ENCODE data around the gene FAM47E. TPM values are rescaled to one million over a fixed set of nuclear protein-coding genes. Genes with fewer than 3 reads are reported as not detected.

Gene FAM47E
- total and polyA plus RNA-seq, 2 of the 8 experiments (the other 6 are each of a cell fraction or from before 2014, with no cell fraction given) = 1.3 to 1.4 TPM

DNA sequence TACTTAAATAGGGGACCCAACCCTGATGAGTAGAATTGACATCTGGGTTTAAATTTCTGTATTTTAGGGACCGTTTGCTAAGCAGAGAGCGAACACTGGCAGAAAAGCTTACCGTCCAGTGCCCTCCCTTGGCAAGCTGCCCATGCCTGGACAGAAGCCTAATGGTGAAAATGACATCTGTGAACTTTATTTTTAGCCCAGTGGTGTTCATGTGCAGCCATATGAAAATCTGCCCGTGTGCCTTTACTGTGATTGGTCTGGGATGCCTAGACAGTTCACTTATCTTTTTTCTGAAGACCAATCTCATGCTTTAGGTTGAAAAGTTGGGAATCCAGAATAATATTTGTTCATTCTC lies 56.1 kb downstream of the FAM47E start:
- H3K9me3 ChIP-seq (ENCODE audit: insufficient read depth in 2 of 2, low read depth in 1 of 2, low read length in 1 of 2) = no peaks in the 10 kb centered on the region
- ChIA-PET POLR2A (ENCODE audit: partially characterized antibody) (interaction anchor here (0.6 to 2.1 kb wide), 7 partner anchors 9 to 192 kb away, joined by 3 to 6 read pairs (median 3); partner anchors contain the start of genes NUP54 and SCARB2), CTCF (ENCODE audit: partially characterized antibody) (interaction anchor here (0.9 to 4.4 kb wide), 17 partner anchors 13 to 651 kb away, joined by 3 to 35 read pairs (median 3); no protein-coding TSS in a partner anchor)
- H3K14ac ChIP-seq (ENCODE audit: insufficient read length) = no peak overlapping the region
- no peak overlapping the region for H2BK12ac ChIP-seq (ENCODE audit: low read depth, low read length)
- no peaks in the 10 kb centered on the region for H3K79me1 ChIP-seq (ENCODE audit: low read depth, low read length)
- H2BK15ac ChIP-seq (ENCODE audit: low read length) = no peak overlapping the region
- FAIRE-seq = no peak
- H3K56ac ChIP-seq (replicated peaks; ENCODE audit: insufficient read length, low read depth, low read length) = no peak overlapping the region
- no peaks in the 10 kb centered on the region; a peak in 1 of 7 replicates for H3K4me1 ChIP-seq (replicated peaks in 1 of 4; ENCODE audit: control insufficient read depth in 3 of 4, insufficient read depth in 4 of 4, low read length in 3 of 4)
- peaks cover 0 to 4% (median 0%) of the 10 kb centered on the region in 4 experiments; a peak in 2 of 8 replicates for H3K36me3 ChIP-seq (ENCODE audit: control insufficient read depth in 2 of 4, insufficient read depth in 4 of 4, low read length in 3 of 4)
- H3K27ac ChIP-seq (ENCODE audit: low read depth, low read length) = no peak overlapping the region
- no peak overlapping the region for H4K5ac ChIP-seq (ENCODE audit: insufficient read length, low read depth, low read length)
- H2BK20ac ChIP-seq (ENCODE audit: low read length) = no peak overlapping the region
- no peak overlapping the region for H3K4ac ChIP-seq (replicated peaks; ENCODE audit: insufficient read length, low read depth, low read length)
- no peak for DNase-seq (ENCODE audit: low read depth in 1 of 2, low spot score in 2 of 2)
- no peak overlapping the region for H2BK120ac ChIP-seq (replicated peaks; ENCODE audit: low read depth, low read length)
- H3K27me3 ChIP-seq (replicated peaks in 1 of 4; ENCODE audit: control insufficient read depth in 3 of 4, extremely low read depth in 1 of 4, insufficient read depth in 3 of 4, low read length in 3 of 4) = peaks cover 2 to 17% (median 11%) of the 10 kb centered on the region in 4 experiments
- H2AFZ ChIP-seq (ENCODE audit: low read length) = no peak overlapping the region
- H3K9ac ChIP-seq (replicated peaks in 1 of 4; ENCODE audit: extremely low read depth in 1 of 4, low read depth in 3 of 4, low read length in 3 of 4) = no peak overlapping the region; a peak in 1 of 7 replicates
- H4K8ac ChIP-seq (ENCODE audit: extremely low read depth, insufficient read depth, low read length) = no peak overlapping the region
- peak overlapping the region; percentile 74 to 84 for H3K4me2 ChIP-seq (ENCODE audit: insufficient read depth in 1 of 2, low read depth in 2 of 2, low read length in 2 of 2)
- no peak overlapping the region for H2AK5ac ChIP-seq (ENCODE audit: low read depth, low read length)
- WGBS, 2 experiments (ENCODE audit: extremely low coverage in 1 of 2, insufficient coverage in 1 of 2, insufficient read length in 1 of 2, insufficient replicate concordance in 2 of 2, low coverage in 1 of 2, low lambda C conversion rate in 2 of 2, missing lambda C conversion rate in 1 of 2) = 77% methylated on average over 4 of the region's 4 CpGs; no CpG with 5 or more reads in 1 of the 2 experiments
- no peak overlapping the region for H3K18ac ChIP-seq (ENCODE audit: extremely low read depth, low read length)
- peaks cover 0 to 1% of the 10 kb centered on the region in 2 experiments for H4K20me1 ChIP-seq (replicated peaks in 1 of 2; ENCODE audit: control insufficient read depth in 1 of 2, insufficient read depth in 2 of 2, low read length in 2 of 2)
- no peak for TF ChIP-seq TAF7 (optimal IDR thresholded peaks at IDR 0.05; ENCODE audit: borderline replicate concordance, low read depth, low read length)
- TF ChIP-seq CBX5 (IDR thresholded peaks at IDR 0.05; ENCODE audit: low read depth, low read length) = no peak
- TF ChIP-seq POLR2AphosphoS5 (IDR thresholded peaks at IDR 0.05; ENCODE audit: low read depth, low read length) = no peak
- TF ChIP-seq CHD2 (IDR thresholded peaks at IDR 0.05; ENCODE audit: low read length) = no peak
- TF ChIP-seq BACH1 (IDR thresholded peaks at IDR 0.05; ENCODE audit: low read length) = no peak
- no peak for TF ChIP-seq NANOG (IDR thresholded peaks at IDR 0.05; ENCODE audit: insufficient read depth, low read depth, low read length, poor library complexity, severe bottlenecking)
- no peak for TF ChIP-seq CREB1 (IDR thresholded peaks at IDR 0.05)
- no peak for TF ChIP-seq GABPA (IDR thresholded peaks at IDR 0.05; ENCODE audit: borderline replicate concordance, insufficient read depth, low read length)
- TF ChIP-seq ASH2L (IDR thresholded peaks at IDR 0.05; ENCODE audit: low read length) = no peak
- no peak for TF ChIP-seq FOSL1 (IDR thresholded peaks at IDR 0.05; ENCODE audit: insufficient read depth, low read depth, low read length)
- no peak for TF ChIP-seq PHF8 (conservative IDR thresholded peaks at IDR 0.05; ENCODE audit: low read depth, low read length)
- TF ChIP-seq MAFK (IDR thresholded peaks at IDR 0.05; ENCODE audit: low read depth, low read length) = no peak
- TF ChIP-seq, protein P1, sequence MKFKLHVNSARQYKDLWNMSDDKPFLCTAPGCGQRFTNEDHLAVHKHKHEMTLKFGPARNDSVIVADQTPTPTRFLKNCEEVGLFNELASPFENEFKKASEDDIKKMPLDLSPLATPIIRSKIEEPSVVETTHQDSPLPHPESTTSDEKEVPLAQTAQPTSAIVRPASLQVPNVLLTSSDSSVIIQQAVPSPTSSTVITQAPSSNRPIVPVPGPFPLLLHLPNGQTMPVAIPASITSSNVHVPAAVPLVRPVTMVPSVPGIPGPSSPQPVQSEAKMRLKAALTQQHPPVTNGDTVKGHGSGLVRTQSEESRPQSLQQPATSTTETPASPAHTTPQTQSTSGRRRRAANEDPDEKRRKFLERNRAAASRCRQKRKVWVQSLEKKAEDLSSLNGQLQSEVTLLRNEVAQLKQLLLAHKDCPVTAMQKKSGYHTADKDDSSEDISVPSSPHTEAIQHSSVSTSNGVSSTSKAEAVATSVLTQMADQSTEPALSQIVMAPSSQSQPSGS (IDR thresholded peaks at IDR 0.05; ENCODE audit: low read length) = no peak
- no peak overlapping the region for H2BK5ac ChIP-seq (ENCODE audit: low read depth, low read length)
- H3K79me2 ChIP-seq (ENCODE audit: control insufficient read depth in 1 of 2, insufficient read depth in 2 of 2, low read length in 2 of 2) = no peaks in the 10 kb centered on the region
- H4K91ac ChIP-seq (replicated peaks; ENCODE audit: insufficient read length, low read length) = no peak overlapping the region
- peaks cover 8% of the 10 kb centered on the region; the same call in 1 of the 2 replicates for H3K23me2 ChIP-seq (ENCODE audit: low read depth, low read length)
- peak overlapping the region; percentile 60 to 81 (median 72); a peak in 6 of 8 replicates for H3K4me3 ChIP-seq (ENCODE audit: extremely low read depth in 1 of 4, insufficient read depth in 2 of 4, low read depth in 3 of 4, low read length in 4 of 4)
- H3K23ac ChIP-seq (ENCODE audit: insufficient read length) = no peak overlapping the region

Data from H1 (cell line).